ENCODE results near the gene SRGAP3.

Gene SRGAP3

DNA sequence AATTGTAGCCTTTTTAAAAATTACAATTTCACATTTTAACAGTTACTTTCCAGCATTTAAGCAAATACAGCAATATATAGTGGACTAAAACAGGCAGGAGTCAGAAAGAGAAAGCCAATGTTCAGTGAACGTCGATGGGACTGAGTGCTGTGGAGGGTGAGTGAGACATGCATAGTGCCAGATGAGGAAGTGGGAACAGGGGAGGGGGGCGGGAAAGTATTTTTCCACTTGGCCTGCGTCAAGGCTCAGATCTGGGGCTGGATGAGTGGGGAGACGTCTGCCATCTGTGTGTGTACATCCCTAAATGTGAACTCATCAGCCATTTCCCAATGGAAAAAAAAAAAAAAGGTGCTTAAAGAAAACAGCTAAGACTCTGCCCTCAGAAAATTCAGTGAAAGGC, 266.9 kb downstream of the SRGAP3 start:
- DNase-seq: no peak

DNA sequence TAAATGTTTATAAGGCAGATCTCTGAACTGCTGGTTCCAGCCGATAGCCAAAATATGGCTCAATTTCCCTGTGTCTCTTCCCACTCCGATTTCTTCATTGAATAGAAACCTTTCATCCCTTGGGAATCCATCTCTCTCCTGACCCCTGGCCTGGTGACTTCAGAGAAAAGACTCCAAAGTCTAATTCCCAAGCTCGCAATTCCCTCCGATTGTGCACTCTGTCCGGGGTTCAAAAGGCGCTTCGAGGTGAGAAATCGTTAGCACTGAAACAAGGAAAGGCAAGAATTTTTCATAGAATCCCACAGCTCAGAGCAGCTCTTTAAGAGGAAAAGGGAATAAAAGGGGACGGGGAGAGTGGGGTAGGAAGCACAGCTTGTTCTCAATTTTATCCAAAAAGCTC, 267.7 kb downstream of the SRGAP3 start:
- no peak for DNase-seq

DNA sequence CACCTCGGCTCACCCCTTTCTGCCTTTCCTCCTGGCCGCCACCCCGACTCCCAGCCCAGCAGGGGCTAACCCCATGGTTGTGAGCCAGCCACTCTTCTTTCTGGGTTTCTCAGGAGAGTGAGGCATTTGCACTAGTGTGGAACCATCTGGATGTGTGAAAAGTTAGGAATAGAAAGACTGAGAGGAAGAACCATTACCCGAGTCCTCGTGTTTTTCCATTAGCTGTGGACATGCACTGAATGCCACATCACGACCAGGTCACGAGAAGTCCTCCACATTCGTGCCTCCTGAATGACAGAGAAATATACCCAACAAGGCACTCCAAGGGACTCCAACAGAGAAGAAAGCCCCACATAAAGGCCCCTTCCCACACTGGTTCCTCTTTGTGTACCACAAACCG, 268.1 kb downstream of the SRGAP3 start:
- DNase-seq: no peak

DNA sequence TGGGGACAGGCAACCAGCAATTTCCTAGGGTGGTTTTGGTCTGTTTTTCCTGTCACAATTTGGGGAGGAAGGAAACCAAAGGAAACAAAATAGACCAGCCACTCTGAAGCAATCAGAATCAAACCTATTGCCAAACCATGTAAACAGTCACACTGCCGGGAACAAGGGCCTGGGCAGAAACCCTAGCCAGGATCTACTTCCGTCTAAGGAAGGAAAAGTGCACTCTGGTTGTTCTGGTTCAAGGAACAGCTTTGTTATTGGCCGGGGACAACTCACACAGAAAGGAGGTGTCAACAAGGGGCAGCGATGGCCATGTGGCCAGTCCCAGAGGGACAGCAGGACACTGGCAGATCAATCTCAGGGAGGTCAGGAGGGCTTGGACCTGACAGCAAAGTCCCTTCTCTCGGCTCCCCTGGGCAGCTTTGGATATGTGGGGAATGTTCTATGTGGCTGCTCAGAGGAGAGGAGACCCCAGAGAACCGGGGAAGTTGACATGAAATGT, 268.6 kb downstream of the SRGAP3 start:
- DNase-seq: no peak

DNA sequence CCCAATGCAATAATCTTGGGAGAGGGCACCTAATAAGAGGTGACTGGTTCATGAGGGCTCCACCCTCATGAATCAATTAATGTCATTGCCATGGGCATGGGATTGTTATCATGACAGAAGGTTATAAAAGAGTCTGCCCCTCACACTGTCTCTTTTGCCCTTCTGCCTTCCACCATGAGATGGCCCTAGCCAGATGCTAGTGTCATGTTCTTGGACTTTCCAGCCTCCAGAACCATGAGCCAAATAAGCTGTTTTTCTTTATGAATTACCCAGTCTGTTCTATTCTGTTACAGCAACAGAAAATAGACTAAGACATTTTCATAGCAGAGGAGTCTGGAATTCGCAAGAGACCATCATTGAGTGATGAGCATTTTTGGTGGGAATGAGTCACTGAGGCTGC, 270.2 kb downstream of the SRGAP3 start:
- DNase-seq: no peak

DNA sequence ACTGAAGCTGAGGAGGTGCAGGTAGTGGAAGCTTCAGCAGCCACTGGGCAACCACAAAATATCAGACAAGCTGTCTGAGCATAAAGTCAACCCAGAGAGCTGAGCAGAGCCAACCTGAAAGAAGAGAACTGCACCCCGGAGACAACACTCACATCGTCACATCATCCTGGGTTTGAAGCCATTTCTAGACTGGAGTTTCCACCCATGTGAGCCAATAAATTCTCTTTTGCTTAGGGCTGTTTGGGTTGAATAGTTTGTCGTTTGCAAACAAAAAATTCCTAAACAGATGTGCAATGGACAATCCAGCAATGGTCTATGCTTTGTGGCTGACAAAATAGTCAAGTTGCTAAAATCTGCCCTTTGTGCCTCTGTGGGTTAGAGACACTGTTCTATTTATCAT, 270.9 kb downstream of the SRGAP3 start:
- no peak for DNase-seq

DNA sequence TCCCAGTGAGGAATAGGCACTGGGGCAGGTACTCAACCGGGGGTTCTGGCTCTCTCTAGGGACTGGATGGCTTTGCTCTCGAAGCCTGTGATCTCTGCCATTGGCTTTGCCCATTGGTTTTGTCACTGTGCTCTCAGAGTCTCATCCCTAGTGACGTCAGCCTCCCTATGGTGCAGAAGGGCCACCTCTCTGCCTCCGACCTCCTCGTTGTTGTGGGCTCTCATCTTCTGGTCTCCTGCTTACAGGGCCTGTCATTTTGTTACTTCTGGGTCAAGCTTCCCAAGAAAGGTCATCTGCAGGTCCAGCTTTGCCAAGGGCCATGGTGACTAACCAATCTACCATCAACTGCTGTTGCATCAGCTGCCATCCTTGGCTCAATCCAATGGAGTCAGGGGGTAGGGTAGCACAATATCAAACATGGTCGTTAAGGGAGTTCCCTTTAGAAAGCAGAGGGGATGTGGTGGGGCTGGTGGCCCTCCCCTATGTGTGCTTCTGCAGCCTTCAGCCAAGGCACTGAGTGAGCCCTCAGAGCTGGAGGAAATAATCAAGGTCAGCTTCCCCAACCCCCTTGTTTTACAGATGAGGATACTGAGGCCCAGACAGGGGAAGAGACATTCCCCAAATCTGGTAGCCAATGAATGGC, 272.8 kb downstream of the SRGAP3 start:
- no peak for DNase-seq

DNA sequence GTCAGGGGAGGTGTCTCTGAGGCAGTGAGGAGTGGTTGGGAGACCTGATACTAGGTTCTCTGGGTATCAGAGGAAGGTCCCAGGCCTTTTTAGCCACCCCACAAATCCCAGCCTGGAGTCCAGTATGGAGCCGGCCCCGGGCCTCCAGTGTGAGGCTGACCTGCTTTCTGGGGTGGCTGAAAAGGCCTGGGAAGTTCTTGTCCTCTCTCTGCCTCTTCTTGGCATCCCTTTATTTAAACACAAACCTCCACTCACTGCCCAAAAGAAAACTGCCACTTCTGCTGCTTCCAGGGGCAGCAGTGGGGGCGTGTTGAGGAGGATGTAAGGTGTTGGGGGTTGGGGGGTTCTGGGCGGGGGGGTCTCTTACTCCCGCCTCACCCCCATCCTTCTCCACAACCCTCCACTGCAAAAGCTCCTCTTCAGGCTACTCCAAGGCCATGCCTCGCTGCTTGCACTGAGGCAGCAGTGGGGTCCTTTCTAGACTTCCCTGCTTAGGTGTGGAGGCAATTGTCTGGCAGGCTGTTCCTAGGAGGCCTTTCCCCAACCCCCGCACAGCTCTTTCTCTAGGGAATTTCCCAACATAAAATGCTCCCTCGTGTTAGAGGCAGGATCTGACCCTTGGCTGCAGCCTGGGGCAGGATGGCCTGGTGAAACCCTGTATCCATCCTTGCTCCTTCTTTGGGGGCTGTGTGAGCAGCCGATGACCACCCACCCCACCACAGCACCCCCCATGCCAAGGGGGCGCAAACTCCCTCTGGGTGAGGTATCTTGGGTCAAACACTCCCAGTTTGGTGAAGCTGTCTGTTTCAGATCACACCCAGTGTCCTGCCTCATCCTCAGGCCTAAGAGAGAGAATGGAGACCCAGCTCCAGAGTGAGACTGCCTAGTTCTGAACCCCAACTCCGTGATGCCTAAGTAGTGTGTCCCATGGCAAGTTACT, 274.1 kb downstream of the SRGAP3 start:
- DNase-seq: no peak

DNA sequence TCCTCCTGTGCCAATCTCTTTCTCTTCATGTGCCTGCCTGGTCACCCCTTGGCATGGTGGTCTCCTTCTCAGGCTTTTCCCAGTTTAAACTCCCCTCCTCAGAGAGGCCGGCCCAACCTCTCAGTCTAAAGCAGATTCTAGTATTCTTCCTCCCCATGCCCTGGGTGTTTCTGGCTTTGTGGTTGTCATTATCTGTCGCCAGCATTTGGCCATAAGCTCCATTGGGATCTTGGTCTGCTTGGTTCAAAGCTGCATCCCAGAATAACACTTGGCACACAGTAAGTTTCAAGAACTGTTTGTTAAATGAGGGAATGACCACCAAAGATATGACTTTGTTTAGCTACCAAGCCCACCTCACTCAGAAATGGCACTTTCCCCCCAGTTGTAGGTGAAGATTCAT, 275.0 kb downstream of the SRGAP3 start:
- no peak for DNase-seq

DNA sequence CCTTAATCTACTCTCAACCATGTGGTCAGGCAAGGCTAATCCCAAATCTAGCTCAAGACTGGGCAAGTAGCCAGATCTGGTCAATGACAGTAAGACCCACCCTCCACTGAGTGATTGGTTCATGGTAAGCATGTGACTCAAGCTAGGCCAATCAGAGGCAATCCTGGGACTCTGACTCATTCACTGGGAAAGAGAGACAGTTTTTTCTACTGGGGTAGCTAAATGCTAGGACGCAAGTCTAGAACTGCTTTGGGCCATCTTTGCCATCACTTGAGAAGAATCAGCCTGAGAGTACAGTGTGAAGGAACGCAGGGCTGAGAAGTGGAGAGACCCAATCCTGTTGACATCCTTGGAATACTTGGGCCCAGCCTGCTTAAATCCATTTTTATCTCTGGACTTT, 276.8 kb downstream of the SRGAP3 start:
- DNase-seq: no peak

DNA sequence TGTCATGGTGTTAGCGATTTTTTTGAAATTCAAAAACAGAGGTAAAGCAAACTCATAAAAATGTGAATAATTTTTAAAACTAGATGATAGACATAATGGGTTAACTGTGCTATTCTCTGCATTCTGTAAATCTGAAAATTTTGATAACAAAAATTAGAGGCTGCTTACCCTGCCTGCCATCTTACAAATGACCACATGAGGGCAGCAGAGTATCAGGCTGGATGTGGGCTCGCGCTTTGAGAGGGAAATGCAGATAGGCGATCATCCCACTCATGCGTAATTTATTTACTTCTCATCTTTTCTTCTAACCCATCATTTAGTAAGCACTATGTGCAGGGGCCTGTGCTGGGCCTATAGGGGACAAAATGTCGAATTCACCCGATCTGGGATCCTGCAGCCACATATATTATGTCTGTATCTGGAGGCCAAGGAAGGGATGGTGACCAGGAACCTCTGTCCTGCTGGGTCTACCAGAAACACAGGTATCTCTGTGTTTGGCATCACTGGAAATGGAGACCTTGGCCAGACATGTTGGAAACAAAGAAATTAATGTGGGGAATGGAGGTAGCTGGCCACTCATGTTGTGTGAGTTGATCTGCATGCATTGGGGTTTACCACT, 278.4 kb downstream of the SRGAP3 start:
- peak; percentile 78 for DNase-seq

DNA sequence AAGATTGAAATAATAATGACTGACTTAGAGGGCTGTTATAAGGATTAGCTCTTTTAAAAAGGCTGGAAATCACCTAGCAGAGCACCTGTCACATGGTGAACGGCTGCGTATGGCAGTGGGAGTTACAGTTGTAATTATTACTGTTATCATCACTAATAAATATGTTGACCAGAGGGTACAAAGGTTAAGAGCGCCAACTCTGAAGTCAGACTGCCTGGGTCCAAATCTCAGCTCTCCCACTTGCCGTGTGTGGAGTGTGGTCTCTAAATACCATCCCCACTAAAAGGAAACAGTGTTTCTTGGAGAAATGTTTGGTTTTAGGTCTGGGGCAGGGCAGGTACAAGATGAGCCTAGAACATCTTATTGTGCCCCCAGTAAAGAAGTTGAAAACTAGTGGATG, 280.2 kb downstream of the SRGAP3 start:
- no peak for DNase-seq

DNA sequence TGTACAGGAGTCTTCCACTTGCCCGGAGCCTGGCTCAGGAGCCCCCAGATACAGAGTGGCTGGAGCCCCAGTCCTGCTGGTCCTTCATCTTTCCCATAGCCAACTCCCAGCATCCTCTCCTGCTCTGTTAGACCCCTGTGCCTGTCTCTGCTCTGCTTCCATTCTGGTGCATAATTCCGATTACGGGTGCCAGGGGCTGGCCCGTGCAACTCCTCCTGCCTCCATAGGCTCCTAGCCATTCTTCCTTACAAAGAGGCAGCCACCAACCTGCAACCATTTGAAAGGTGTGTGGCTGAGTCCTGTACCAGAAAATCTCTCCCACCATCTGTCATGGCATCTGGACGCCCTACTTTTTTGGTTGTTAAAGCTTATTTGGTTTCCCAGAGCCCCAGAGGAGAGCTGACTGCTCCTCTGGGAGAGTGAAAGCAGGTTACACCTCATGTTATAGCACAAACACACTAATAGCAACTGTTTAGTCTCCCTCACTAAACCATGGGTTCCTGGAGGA, 281.0 kb downstream of the SRGAP3 start:
- DNase-seq: no peak

DNA sequence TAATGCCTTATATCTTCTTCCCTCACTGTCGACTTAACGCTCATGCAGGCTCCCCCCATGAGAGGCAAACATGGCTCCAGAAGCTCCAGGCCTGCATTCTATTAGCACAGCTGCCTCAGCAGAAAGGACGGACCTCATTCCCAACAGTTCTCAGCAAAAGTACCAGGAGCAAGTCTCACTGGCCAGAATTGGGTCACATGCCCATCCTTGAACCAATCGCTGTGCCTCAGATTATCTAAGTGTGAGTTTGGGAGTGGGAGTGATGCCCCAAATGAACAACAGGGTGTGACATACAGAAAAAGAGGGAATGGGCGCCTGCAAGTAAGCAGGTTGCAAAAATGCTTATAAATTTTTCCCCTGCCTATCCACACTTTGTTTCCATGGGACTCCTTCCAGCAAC, 281.9 kb downstream of the SRGAP3 start:
- DNase-seq: no peak

DNA sequence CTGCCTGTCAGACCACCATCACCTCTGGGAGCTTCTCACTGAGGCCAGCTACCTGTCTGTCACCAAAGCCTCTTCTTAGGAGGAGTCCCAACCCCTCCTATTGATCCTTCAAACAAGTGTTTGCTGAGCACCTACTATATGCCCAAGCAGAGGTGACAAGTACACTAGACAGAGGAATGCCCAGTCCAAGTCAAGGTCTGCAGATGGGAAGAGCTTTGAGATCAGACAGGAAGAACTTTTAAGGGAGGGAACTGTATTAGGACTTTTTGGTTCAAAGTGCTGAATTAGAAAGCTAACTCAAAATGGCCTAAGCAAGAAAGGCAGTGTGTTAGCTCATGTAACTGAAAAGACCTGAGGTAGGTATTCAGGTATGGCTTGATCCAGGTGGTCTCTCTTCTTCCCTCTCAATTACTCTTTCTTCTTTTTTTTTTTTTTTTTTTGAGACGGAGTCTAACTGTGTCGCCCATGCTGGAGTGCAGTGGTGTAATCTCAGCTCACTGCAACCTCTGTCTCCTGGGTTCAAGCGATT, 282.6 kb downstream of the SRGAP3 start:
- no peak for DNase-seq

DNA sequence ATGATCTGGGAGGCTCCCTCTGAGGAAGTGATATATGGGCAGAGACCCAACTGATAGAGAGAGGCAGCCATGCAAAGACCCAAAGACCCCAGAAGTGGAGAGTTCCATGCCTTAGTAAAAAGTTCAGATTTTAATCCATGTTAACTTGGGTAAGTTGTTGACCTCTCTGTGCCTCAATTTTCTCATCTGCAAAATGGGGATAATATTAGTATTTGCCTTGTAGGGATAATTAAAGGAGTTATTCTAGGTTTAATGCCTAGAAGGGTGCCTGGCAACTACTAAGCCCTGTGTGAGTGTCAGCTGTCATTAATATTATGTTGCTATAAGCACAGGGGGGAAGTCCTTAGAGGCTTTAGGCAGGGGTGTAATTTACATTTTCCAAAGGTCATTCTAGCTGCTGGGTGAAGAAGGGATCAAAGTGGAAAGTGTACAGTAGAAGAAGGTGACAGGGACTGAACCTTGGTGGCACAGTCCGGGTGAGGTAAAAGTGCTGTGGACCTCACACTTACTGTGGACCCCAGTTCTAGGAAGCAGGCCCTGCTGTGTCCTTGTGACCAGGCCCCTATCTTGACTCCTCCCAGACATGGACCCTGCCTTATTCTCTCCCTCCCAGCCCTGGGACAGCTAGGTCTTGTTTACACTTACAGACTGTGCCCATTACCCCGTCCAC, 283.2 kb downstream of the SRGAP3 start:
- DNase-seq: no peak

DNA sequence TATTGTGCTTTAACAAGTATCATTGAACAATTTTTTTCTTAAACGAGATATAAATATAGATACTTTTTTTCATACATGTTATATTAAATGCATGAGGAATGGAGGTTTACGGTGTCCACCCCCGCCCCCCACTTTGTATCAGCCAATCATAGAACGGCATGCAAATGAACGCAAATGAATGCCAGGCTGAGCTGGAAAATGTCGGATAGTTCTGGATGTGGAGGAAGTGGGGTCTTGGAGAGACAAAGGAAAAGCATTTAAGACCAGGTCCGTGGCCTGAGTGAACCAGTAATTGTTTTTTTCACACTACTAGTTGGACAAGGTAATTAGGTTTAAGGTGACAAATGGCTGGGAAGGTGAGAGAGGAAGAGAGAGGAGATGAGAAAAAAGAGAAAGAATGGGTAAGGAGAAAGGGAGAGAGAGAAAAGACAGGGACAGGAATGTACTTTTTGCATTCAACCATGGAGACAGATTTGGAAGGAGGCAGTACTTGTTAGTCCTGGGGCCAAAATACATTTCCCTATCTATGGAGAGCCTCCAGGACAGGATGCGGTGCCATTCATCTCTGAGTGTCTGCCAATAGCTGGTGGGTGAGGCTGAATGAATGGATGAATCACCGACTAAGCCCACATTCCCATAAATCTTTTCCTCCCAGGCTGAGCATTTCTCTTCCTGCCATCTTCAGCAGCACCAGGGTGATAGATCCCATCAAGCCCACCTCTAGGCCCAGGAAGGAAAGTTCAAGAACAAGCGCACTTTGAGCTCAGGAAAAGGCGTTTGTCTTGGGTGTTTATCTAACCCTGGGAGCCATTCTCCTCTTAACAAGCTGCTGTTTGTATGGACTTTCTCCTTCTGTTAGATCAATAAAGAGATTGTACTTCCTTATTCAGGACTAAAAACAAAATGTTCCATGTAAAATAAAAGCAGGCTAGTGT, 284.7 kb downstream of the SRGAP3 start:
- no peak for DNase-seq

DNA sequence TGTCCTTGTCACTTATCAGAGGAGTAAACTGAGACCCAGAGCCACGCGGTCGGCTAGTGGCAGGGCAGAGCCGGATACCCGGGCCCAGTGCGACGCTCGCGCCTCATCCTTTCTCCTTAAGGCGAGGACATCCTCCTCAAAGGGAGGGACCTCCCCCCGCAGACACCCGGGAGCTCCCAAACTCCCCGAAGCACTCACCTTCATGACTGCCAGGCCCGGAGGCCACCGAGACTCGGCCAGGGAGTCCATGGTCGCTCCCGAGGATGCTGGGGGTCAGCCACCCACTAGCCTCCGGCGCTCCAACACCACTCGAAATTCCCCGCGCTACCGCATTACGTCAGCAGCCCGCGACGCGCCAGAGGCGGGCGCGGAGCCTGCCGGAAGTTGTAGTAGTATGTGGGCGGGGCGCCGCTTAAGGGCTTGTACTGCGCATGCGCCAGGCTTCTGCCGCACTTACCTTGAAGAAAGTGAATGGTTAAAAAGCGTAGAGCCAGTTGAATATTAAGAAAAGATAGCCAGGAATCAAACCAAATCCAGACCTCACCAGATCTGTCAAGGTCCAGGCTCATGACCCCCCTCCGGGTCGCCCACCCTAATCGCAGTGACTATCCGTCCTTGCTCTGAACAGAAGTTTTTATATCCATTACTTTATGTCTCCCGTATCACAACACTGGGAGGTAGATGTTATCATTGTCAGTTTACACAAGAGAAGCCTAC, 286.2 kb downstream of the SRGAP3 start, which contains the start of gene RAD18:
Gene RAD18 (minus strand): TSS at position 336 of the 717 bp plus-strand sequence. CDS start 87 bp downstream, at position 249.
- DNase-seq: peak; percentile 95

DNA sequence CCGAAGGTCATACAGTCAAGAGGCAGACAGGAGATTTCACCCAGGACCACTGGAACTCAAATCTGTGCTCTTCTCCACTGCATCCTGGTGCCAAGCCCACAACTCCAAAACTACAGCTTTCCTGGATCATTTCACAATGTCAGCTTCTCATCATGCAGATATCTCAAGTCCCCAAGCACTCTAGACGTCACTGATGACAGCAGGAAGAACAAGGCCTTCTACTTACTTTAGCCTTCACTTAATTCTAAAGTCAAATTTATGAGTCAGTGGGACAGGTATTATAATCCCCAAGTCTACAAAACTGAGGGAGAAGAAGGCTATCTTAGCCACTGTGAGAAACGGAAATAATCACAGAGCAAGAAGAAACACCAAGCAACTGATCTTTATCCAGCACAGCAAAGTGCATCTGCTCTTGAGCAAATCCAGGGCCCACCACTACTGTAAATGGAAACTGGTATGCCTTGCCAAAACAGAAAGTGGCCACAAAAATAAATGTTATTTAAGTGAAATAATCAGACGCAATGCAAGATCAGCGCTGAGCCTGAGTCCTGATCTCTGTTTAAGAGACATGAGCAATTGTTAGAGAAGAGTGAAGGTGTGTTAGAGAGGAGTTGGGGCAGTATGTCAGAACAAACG, 287.1 kb downstream of the SRGAP3 start:
- no peak for DNase-seq

DNA sequence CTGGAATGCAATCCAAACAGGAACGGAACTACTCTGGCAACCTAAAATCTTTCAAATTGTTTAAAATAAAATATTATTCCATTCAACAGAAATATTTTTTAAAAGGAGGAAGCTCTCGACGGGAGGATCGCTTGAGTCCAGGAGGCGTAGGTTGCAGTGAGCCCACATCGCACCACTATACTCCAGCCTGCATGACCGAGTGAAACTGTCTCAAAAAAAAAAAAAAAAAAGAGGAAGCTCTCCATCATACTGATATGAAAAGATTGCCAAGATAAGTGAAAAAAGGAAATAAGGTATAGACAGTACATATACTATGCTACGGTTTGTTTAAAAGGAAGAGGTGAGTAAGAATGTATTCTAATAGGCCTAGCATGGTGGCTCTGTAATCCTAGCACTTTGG, 289.8 kb downstream of the SRGAP3 start:
- no peak for DNase-seq

Data from CD4-positive, alpha-beta T cell treated with Interleukin-17A for 4 hours (primary cell).